M059J (cell line): ENCODE measurements around the gene LRTM2. TPM values are rescaled to one million over a fixed set of nuclear protein-coding genes. Genes with fewer than 3 reads are reported as not detected.
A peak's percentile ranks its signal among the peaks of the same experiment; 100 is the strongest.

Experiments
- DNase-seq: peaks from one replicate; pipeline ENCODE4 v3.0.0-alpha.2; 2012; ENCODE audit warnings: low read depth
- total RNA-seq: library from RNA; depleted of rRNA; stranded (reverse); fragments of >200 nt; shearing (Covaris generic); gene quantifications from 2 replicates; pipeline ENCODE4 v1.2.3, GENCODE V29; 2014

The LRTM2 gene
- total RNA-seq, 1 experiment from 2014 or later, result not detected

DNA sequence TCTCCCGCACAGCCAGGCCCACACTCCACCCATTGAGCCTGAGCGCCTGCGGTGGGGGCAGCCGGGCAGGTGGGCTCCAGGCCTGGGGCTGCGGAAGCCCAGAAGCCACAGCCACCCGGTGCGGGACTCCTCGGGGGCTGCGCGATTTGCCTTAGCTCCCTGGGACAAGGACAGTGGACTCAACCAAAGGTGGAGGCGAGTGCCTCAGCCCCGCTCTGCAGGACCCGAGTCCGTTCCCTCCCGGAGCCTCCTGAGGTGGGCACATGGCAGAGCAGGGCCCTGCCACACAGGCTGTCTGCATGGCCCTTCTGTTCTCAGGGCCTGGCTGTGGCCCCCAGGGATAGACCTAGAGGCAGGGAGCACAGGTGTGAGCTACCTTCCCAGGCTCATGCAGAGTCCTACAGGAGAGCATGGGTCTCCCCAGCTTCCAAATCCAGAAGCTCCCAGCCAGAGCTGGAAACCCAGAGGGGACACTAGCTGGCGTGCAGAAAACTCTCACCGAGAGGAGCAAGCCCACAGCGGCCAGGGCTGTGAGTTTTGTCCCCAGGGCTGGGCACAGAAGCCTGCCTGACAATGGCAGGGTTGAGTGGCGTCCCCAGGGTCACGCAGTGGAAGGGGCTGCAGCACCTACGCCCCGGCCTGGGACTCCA lies 22.2 kb upstream of the LRTM2 start:
- no peak for DNase-seq

DNA sequence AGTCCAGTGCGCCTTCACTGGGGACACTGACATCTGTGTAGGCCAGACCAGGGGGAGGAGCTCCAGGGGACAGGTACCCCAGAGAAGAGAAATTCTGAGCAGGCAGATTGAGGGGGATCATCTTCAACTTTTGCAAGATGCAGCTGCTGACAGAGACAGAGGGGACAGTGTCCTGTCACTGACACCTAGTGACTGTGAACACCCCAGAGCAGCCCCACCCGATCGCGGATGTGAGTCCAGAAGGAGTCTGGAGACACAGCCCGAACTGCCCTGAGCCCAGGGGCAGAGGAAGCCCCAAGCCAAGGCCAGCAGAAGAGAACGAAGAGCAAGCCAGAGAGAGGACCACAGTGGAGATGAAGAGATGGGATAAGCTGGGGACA lies 21.7 kb upstream of the LRTM2 start:
- no peak for DNase-seq

DNA sequence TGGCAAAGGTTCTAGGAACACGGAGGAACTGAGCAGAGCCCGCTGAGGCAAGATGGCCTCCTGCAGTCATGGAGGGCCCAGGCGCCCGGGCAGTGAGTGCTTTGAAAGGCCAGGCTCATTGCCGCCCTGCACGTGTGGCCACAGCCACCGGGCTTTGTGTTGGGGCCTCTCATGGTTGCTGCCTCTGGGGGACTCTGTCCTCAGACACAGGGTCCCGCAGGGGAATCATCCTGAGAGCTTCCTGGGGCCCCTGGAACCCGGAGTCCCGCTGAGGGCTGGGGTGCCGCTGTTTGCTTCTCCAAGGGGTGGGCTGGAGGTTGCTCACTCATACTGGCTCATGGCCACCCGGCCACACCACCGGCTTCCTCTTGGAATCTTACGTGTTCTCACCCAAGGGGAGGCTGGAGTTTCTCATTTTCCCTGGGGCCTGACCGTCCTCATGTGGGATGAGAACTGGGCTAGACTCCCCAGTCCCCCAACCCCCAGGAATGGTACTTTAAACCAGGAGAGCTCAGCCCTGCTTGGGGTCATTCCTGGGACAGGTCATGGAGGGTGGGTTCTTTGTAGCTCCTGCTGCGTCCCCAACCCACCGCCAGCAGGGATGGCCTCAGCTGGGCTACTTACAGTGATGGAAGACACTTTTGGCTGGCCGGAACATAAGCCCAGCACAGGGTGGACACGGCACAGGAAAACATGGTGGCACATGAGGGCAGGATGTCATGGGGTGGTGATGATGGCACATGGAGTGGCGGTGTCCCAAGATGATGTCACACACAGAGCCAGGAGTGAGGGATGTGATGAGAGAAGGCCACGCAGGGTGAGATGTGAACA lies 21.1 kb upstream of the LRTM2 start:
- no peak for DNase-seq

DNA sequence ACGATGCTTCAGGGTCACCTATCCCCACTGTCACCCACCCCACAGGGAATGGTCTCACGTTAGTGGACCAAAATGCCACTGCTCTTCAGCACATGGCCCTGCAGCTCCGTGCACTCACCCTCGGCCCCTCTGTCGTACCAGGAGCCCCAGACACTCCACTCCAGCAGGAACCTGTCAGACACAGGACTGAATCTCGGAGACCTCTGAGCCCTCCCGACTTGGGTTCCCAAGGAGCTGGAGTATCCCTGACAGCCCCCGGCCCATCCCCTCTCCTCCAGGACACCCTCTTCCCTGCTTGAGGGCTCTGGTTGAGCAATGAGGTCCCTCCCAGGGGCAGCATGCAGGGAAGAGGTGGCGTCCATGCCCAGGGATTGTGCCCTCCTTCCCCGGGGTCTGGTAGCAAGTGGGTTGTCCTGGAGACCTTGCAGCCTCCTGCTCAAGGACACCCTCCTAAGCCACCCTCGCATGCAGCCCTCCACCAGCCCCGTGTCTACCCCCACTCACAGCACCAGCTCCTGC lies 20.4 kb upstream of the LRTM2 start:
- no peak for DNase-seq

DNA sequence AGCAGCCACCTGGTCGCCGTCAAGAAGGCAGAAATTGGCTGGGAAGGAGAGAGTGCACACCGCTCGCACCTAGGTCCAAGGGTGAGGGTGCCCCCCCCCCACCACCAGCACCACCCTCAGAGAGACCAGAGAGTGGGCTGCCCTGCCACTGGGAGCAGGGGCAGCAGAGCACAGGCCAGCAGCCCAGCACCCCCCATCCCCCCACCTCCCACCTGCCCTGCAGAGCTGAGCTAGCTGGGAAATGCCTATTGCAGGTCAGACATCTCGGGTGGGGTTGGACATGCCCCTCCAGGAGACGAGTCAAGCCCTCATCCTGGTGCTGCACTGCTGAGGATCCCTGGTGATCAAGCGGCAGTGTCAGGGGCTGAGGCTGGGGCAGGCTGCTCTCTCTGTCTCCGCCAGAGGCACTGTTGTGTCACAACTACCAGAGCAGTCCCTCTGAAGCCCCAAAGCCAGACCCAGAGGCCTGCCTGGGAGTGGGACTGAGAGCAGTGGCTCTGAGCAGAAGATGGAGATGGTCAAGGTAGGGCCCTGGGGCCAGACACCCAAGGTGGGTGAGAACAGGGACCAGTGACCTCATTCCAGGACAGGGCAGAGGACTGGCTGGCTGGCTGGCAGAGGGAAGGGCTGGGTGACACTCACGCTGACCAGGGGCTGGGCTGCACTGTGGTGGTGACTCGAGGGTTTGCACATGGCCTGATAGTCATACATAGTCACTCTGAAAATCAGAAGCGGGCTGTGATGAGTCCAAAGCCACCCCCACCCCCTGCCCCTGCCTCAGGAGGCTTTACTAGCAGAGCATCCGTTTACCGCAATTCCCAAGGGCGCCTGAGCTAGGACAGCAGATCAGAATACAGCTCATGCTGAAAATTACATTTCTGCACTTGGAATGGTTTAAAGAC lies 19.7 kb upstream of the LRTM2 start:
- DNase-seq, result no peak

DNA sequence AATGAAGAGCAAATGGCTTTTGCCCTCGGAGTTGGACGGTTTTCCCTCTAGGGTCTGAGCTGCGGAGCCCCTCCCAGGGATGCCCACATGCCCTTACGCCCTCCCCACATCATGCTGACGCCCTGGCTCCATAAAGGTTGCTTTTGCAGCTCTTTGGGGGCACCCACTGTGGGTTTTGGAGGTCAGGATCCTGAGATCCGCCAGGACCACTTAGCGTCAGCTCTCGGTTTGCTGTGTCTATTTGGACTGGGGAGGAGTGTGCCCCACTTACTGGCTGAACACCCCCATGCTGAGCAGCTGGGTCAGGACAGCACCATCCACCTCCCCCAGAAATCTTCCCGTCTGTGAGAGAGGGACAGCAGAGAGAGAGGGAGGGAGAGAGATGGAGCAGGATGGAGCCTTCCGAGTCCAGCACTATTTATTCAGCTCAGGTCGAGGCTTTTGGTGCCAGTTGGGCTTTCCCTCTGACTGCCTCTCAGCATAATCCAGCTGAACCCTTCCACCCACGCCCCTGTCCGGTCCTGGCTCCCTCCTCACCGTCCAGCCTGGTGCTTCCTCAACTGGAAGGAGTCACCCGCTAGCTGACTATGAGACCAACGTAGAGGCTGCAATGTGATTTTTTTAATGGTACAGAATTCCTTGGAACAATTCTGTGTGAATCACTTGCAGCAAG lies 18.9 kb upstream of the LRTM2 start:
- DNase-seq, result no peak

DNA sequence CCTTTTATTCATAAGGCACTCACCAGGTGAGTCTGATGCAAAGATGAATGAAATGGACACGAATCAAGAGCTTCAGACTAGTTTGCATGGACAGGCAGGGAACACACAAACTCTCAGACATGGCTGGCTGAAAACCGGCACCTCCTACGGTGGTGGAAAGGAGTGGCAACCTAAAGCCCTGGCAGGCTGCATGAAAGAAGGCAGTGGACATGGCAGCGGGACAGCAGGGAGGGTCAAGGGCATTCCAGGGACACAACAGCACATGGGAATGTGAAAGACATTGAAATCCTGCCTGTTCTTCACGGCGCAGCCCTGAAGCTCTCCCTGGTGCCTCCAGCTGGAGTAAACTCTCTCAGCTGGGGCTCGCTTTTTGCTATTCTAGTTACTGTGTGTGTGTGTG lies 16.6 kb upstream of the LRTM2 start:
- DNase-seq, result no peak

DNA sequence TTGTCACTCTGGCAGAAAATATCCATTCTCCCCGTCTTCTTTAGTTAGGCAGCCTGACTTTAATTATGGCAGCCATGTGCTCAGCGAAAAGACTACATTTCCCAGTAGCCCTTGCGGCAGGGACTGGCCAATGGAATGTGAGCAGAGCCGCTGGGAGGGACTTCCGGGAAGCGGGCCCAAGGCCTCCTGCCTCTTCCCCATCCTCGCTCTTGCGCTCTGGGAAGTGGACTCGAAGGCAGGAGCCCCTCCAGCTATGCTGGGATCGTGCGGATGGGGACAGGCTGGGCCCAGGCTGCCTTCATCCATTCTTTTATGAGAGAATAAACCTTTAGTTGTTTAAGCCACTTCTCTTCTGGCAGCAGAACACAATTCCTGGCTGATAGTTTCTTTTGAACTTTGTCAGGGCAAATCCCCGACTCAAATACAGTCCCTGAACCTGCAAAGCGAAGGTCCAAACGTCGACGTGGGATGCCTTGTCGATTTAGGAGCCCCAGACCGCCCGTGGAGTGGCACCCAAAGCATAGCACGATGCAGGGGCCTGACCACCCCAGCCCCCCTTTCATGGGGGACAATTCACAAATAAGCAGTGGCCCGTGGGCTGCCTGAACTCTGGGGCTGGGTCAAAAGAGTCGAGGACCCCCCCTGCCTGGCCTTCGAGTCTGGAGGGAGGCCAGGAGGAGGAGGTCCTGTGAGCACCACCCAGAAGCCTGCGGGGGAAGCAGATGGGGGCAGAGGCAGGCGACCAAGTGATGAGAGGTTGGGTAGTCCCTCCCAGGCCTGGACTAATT lies 15.6 kb upstream of the LRTM2 start:
- peak; percentile 77 for DNase-seq

DNA sequence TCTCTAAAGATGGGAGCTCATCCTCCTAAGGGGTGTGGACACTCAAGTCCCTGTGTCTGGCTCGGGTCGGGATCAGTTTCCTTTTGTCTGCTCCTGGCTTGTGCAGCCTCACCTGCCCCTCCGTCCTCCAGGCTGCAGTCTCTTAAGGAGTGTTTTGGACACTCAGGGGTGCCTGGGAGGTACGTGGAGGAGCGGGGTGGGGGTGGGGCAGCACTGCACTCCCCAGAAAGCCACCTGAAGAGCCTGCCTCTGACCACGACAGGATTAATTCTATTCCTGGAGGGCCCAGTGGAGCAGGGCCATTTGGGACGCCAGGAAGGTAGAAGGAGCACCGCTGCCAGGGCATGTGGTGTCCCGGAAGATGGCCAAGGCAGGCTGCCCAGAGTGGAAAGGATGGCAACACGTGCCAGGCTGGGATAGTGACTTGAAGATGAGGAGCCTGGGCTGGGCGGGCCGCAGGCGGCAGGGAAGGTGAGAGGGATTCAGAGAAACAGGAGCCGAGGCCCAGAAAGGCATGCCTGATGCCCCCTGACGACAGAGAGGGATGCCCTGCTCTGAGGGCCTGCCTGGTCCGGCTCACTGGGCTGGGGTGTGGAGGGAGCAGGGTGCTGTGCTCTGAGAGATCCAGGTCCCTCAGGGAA lies 14.8 kb upstream of the LRTM2 start:
- no peak for DNase-seq

DNA sequence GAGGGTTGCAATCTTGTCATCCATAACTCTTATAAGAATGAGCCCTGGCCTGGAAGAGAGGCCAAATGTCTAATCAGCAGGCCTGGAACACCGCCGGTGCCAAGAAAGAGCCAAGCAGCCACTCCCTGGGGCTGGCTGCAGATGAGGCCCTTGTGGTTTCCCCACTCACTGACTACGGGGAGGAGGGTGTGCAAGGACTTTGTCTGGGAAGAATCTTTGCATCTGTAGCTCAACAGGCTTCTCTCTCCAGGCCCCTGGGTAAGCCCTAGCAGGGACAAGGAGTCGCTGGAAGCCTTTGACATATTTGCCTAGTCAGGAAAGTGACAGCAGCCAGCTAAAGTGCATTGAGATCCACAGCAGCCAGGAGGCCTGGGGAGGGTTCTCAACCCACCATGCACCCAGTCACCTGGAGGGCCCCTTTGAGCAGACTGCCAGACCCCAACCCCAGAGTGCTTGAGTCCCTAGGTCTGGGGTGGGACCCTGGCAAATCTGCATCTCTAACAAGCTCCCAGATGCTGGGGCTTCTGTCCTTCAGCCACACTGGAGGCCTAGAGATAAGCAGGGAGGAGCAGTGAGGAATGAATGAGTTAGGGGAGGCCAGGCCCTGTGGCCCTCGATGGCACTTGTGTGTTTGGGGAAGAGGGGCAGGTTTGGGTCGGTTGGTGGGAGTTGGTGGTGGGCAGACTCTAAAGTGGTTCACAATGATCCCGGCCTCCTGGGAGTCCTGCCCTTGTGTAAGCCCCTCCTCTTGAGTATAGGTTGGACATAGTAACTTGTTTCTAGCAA lies 13.9 kb upstream of the LRTM2 start:
- DNase-seq, result no peak

DNA sequence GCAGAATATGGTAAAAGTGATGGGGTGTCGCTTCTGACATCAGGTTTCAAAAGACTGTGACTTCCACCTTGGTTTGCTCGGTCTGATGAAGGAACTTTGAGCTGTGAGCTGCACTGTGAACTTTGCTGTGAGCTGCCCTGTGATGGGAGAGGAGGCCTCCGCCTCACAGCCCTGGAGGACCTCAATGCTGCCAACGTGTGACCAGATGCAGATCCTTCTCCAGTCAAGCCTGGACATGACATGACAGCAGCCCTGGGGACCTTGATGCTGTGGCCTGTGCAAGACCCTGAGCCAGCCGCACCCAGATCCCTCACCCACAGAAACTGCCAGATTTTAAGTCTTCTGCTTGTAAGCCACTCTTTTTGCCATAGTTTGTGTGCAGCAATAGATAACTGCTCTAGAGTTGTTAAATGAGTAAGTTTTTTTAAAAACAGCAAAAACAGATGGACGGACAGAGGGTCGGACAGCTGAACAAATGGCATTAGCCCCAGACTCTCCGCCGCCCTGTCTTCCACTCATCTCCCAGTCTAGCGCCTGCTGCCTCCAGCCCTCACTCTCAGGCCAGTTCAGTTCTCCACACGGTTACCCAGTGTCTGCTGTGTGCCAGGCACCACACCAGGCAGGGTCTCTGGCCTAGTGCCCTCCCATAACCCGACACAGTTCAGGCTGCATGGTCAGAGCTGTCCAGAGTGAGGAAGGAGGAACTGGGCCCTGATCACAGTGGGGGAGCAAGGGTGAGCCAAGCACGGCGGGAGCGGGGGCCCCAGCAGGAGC lies 13.1 kb upstream of the LRTM2 start:
- DNase-seq, result no peak

DNA sequence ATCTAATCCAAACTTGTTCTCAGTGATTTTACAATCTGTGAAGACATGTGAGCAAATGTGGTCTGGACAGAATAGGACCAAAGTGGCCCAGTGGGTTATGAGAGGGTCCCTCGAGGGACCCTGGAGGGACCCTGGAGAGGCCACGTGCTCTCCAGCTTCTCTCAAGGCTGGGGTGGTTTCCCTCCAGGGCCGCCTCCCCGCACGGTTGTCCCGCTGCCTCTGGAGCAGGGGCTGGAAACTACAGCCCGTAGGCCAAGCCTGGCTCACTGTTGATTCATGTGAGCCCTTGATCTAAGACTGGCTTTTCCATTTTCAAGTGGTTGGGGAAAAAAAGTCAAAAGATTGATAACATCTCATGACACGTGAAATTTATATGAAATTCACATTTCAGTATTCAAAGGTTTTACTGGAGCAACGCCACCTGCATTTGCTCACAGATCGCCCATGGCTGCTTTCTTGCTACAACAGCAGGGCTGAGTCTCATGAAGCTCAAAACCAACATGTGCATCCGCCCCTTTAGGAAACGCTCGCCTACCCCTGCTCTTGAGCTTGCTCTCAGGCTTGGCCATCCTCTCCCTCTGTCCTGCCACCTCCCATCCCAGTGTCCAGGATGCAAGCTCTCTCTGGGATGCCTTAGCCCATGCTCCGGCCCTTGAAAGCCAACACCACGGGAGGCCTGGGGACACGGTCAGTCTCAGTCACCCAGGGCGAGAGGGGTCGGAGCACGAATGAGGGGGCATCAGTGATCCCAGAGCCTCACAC lies 12.1 kb upstream of the LRTM2 start:
- no peak for DNase-seq

DNA sequence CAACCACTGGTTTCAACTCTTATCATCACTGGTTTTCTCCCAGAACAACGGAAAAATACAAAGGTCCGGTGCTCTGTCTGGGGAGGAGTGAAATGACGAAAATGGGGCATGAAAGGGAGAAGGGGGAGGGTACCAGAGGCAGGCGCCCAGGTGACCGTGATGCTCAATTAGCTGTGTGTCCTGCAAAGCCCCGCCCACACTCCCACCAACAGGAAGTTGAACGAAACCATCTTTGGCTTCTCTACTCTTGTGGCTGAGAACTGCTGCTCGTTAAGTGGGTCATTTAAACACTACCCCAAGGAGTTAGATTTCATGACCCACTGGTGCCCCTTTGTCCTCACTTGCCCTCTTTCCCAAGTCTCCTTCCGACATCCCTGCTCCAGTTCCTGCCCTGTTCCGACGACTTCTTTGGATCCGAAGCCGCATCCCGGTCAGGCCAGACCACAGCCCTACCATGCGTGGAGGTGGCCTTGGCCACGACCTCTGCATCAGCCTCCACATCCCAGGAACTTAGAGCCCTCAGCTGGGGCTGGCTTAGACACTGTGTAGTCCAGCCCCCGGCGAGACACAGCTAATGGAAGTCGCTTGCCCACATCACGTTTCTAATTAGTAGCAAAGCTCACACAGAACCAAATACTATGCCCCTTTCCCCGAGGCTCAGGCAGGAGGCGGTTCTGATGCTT lies 11.4 kb upstream of the LRTM2 start:
- DNase-seq, result no peak

DNA sequence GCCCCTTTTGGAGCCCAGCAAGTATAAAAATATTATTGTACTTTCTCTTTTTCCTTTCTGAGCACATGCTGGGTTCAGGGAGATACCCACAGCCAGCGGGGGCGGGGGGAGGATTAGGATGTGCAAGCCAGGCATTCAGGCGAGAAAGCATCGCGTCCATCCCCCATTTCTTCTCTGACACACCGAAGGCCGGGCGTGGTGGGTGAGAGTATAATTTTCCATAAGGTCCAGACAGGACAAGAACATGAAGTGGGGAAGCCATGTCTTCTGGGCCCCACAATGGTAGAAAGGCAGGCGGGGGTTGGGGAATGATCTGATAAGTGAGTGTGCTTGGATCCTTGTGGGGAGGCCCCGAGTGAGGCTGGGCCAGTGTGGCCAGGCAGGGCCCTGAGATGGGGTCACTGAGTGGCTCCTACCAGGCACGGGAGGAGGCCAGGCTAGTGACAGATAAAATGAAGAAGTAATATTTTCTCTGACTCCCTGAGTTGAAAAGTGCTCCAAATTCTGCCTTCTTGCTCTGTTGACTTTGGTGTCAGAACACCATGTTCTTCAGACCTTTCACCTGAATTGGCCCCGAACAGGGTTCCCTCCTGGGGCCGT lies 10.7 kb upstream of the LRTM2 start:
- no peak for DNase-seq

DNA sequence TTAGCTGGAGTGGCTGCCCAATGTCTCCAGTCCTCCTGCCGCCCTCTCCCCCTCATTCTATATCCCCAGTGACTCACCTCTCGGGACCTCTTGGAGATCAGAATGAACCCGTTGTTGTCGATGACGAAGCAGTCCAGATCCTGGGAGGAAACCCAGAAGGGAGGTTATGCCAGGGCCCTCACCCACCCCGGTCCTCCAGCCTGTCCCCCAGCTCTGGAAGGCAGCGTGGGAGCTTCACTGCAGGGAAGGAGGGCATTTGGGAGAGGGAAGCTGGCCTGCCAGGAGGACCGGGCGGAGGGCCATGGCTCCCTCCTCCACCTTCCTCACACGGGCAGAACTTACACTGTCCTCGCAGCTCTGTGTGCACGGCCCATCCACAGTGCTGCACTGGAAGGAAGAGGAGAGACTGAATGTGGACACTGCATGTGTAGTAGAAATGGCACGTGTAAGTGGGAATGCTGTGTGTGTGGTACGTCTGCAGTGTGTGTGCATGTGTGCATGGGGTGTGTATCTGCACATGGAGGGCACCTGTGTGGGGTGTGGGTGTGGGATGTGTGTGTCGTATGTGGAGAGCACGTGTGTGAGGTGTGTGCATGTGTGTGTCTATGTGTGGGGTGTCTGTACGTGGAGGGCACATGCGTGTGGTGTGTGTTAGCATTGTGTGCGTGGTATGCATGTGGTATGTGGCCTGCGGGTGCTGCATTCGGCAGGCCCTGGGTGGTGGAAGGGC lies 10.0 kb upstream of the LRTM2 start:
- peak; percentile 51 for DNase-seq

DNA sequence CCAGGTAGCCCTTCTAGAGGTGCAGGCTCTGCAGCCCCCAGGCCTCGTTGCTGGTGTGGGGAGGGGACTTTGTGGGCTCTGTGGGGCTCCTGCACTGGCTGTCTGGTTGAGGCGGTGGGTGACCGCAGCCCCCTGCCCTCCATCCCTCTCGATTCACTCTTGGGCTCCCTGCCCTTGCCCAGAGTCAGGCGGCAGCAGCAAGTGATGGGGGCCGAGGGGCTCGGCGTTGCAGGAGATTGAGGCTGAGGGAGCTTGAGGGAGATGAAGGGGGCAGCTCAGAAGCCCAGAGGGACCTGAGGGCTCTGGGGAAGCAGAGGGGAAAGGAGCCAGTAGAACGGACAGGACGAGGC lies 9.5 kb upstream of the LRTM2 start:
- no peak for DNase-seq
